Panc1 (cell line): ENCODE results near the gene APOLD1.

Experiments used
- POLR2AphosphoS5 ChIP-seq: IDR thresholded peaks from 2 replicates; pipeline ENCODE4 v1.6.1; 2012; ENCODE audit warnings: mild to moderate bottlenecking, low read depth, low read length, moderate library complexity
- SIN3A ChIP-seq: IDR thresholded peaks from 2 replicates; pipeline ENCODE4 v1.6.1; 2012; ENCODE audit warnings: low read depth, mild to moderate bottlenecking, low read length, moderate library complexity, borderline replicate concordance; ENCODE audit not compliant: insufficient read depth
- TF ChIP-seq, protein P1 (sequence below): fragments of 450-650 bp; IDR thresholded peaks from 2 replicates; pipeline ENCODE4 v1.5.1; 2017; ENCODE audit warnings: mild to moderate bottlenecking
- TF ChIP-seq, protein P2 (sequence below), 2 experiments: IDR thresholded peaks; 2 replicates each; pipeline ENCODE4 v1.6.1; 2011 to 2012; ENCODE audit warnings: low read depth in 2 of 2, control low read depth in 1 of 2, low read length in 1 of 2, mild to moderate bottlenecking in 1 of 2, moderate library complexity in 1 of 2; ENCODE audit not compliant: insufficient read depth in 1 of 2

DNA sequence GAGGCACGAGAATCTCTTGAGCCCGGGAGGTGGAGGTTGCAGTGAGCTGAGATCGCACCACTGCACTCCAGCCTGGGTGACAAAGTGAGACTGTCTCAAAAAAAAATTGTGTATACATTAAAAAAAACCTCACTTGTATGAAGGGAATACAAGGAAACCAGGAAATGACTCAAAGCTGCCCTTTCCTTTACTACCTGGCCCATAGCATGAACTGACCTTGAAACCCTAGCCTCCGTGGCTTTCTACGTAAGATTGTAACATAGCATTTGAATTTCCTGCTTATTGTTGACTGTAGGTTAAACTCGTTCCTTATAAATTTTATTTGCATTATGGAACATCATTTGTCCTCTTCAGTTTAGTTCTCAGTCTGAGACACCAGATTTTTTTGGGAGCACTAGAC is 18.6 kb downstream of the APOLD1 start:
- TF ChIP-seq, protein P1, sequence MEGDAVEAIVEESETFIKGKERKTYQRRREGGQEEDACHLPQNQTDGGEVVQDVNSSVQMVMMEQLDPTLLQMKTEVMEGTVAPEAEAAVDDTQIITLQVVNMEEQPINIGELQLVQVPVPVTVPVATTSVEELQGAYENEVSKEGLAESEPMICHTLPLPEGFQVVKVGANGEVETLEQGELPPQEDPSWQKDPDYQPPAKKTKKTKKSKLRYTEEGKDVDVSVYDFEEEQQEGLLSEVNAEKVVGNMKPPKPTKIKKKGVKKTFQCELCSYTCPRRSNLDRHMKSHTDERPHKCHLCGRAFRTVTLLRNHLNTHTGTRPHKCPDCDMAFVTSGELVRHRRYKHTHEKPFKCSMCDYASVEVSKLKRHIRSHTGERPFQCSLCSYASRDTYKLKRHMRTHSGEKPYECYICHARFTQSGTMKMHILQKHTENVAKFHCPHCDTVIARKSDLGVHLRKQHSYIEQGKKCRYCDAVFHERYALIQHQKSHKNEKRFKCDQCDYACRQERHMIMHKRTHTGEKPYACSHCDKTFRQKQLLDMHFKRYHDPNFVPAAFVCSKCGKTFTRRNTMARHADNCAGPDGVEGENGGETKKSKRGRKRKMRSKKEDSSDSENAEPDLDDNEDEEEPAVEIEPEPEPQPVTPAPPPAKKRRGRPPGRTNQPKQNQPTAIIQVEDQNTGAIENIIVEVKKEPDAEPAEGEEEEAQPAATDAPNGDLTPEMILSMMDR = no peak
- TF ChIP-seq SIN3A (no peak), POLR2AphosphoS5 (no peak)
- TF ChIP-seq, protein P2, sequence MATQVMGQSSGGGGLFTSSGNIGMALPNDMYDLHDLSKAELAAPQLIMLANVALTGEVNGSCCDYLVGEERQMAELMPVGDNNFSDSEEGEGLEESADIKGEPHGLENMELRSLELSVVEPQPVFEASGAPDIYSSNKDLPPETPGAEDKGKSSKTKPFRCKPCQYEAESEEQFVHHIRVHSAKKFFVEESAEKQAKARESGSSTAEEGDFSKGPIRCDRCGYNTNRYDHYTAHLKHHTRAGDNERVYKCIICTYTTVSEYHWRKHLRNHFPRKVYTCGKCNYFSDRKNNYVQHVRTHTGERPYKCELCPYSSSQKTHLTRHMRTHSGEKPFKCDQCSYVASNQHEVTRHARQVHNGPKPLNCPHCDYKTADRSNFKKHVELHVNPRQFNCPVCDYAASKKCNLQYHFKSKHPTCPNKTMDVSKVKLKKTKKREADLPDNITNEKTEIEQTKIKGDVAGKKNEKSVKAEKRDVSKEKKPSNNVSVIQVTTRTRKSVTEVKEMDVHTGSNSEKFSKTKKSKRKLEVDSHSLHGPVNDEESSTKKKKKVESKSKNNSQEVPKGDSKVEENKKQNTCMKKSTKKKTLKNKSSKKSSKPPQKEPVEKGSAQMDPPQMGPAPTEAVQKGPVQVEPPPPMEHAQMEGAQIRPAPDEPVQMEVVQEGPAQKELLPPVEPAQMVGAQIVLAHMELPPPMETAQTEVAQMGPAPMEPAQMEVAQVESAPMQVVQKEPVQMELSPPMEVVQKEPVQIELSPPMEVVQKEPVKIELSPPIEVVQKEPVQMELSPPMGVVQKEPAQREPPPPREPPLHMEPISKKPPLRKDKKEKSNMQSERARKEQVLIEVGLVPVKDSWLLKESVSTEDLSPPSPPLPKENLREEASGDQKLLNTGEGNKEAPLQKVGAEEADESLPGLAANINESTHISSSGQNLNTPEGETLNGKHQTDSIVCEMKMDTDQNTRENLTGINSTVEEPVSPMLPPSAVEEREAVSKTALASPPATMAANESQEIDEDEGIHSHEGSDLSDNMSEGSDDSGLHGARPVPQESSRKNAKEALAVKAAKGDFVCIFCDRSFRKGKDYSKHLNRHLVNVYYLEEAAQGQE (IDR thresholded peaks at IDR 0.05; ENCODE audit: insufficient read depth in 1 of 2, low read depth in 2 of 2, low read length in 1 of 2) = no peak
